ENCODE measurements around the gene OSBPL3.

DNA sequence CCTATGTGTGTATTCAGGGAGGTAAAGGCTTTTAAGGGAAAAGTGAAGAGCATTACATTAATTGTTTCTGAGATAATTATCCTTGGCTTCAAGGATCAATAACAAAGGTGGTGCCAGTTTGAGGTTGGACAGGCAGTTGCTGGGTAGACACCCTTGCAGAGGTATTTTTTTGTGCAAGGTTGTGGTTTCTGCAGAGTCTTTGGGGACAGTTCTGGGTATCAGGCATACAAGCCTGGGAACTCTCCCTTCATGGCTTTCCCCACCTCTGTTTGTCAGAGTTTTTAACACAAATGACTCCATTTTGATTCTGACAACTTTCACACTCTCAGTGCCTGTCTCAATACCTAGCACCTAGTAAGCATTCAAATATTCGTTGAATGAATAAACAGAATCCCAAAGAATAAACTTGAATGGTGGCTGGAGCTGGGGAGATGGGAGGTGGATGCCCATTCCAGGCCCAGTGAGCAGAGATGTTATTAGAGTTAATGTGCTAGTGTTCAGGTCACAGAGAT is 7.4 kb upstream of the OSBPL3 start:
- no peak for TF ChIP-seq NFIC (IDR thresholded peaks at IDR 0.05)
- no peak for TF ChIP-seq TAF1 (IDR thresholded peaks at IDR 0.05; ENCODE audit: low read depth)
- TF ChIP-seq RAD21 (IDR thresholded peaks at IDR 0.05; ENCODE audit: low read depth), result no peak
- no peak for TF ChIP-seq MAX (IDR thresholded peaks at IDR 0.05)
- TF ChIP-seq CEBPB (IDR thresholded peaks at IDR 0.05), result no peak
- TF ChIP-seq FOXM1 (IDR thresholded peaks at IDR 0.05; ENCODE audit: borderline replicate concordance, low read depth), result no peak
- no peak for TF ChIP-seq ZBTB7A (IDR thresholded peaks at IDR 0.05; ENCODE audit: low read depth)
- TF ChIP-seq CREB1 (IDR thresholded peaks at IDR 0.05; ENCODE audit: low read depth), result no peak
- no peak for TF ChIP-seq EP300 (IDR thresholded peaks at IDR 0.05; ENCODE audit: borderline replicate concordance)
- TF ChIP-seq, protein P1, sequence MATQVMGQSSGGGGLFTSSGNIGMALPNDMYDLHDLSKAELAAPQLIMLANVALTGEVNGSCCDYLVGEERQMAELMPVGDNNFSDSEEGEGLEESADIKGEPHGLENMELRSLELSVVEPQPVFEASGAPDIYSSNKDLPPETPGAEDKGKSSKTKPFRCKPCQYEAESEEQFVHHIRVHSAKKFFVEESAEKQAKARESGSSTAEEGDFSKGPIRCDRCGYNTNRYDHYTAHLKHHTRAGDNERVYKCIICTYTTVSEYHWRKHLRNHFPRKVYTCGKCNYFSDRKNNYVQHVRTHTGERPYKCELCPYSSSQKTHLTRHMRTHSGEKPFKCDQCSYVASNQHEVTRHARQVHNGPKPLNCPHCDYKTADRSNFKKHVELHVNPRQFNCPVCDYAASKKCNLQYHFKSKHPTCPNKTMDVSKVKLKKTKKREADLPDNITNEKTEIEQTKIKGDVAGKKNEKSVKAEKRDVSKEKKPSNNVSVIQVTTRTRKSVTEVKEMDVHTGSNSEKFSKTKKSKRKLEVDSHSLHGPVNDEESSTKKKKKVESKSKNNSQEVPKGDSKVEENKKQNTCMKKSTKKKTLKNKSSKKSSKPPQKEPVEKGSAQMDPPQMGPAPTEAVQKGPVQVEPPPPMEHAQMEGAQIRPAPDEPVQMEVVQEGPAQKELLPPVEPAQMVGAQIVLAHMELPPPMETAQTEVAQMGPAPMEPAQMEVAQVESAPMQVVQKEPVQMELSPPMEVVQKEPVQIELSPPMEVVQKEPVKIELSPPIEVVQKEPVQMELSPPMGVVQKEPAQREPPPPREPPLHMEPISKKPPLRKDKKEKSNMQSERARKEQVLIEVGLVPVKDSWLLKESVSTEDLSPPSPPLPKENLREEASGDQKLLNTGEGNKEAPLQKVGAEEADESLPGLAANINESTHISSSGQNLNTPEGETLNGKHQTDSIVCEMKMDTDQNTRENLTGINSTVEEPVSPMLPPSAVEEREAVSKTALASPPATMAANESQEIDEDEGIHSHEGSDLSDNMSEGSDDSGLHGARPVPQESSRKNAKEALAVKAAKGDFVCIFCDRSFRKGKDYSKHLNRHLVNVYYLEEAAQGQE (IDR thresholded peaks at IDR 0.05; ENCODE audit: low read depth), result no peak
- TF ChIP-seq, protein P2, sequence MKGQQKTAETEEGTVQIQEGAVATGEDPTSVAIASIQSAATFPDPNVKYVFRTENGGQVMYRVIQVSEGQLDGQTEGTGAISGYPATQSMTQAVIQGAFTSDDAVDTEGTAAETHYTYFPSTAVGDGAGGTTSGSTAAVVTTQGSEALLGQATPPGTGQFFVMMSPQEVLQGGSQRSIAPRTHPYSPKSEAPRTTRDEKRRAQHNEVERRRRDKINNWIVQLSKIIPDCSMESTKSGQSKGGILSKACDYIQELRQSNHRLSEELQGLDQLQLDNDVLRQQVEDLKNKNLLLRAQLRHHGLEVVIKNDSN (IDR thresholded peaks at IDR 0.05), result no peak
